HCT116 (cell line): ENCODE results near the gene NPFFR1. TPM values are rescaled to one million over a fixed set of nuclear protein-coding genes. Genes with fewer than 3 reads are reported as not detected.

Source experiments
- ATAC-seq: fragments of 200-7000 bp; cut with Tn5 transposase; 2 replicates; pipeline ENCODE4 v1.9.1; 2020; ENCODE audit warnings: mild to moderate bottlenecking, moderate library complexity
- BruUV-seq: library from RNA; stranded (reverse); fragments of 400-500 nt; replicated peaks from 2 replicates; lab custom pipeline; 2021; lab: Mats Ljungman, UMichigan
- CTCF ChIA-PET: fragments of 300-600 bp; sonication (Branson Sonifier 250); formaldehyde crosslinking; loops from one replicate; lab custom pipeline; 2021; ENCODE audit warnings: antibody characterized with exemption; lab: Charles Lee
- POLR2A ChIA-PET: fragments of 300-600, 350-600 bp; sonication (Branson Sonifier 250); formaldehyde crosslinking; loops from one replicate; lab custom pipeline; 2021; ENCODE audit warnings: antibody characterized with exemption; lab: Charles Lee
- RAD21 ChIA-PET, 2 experiments: fragments of 300-600 bp; sonication (Branson Sonifier 250); formaldehyde crosslinking; loops; one replicate each; lab custom pipeline; 2023; ENCODE audit warnings: low total read pairs in 2 of 2; ENCODE audit not compliant: uncharacterized antibody in 2 of 2, unreplicated experiment in 2 of 2, low non-redundant PET in 1 of 2; lab: Charles Lee
- DNase-seq: peaks from one replicate; pipeline ENCODE4 v3.0.0-alpha.2; 2010; ENCODE audit warnings: low read depth, low spot score
- H2AFZ ChIP-seq: fragments of 200-600 bp; shearing (Covaris generic), sonication (generic); 2 replicates; pipeline ENCODE4 v1.6.1; 2017; ENCODE audit warnings: low read depth, mixed run types, mixed read lengths, antibody characterized with exemption, low read length; ENCODE audit not compliant: poor library complexity, severe bottlenecking
- H3K27ac ChIP-seq: 2 replicates; pipeline ENCODE4 v1.5.1; 2012; ENCODE audit warnings: low read depth, low read length
- H3K27me3 ChIP-seq: fragments of 200-600 bp; sonication (generic); 2 replicates; pipeline ENCODE4 v1.6.1; 2016; ENCODE audit warnings: mixed run types, low read length, mixed read lengths; ENCODE audit not compliant: insufficient read depth
- H3K36me3 ChIP-seq, 2 experiments: fragments of 200-500 bp in 1 of 2; fragments of 200-600 bp in 1 of 2; sonication (Bioruptor generic) in 1 of 2; sonication (generic) in 1 of 2; 2 replicates each; pipeline versions ENCODE4 v1.5.1 to v1.6.1; 2014 to 2016; ENCODE audit warnings: low read length in 2 of 2, inconsistent platforms in 1 of 2, mixed read lengths in 1 of 2, mixed run types in 1 of 2; ENCODE audit not compliant: insufficient read depth in 2 of 2, control insufficient read depth in 1 of 2
- H3K4me1 ChIP-seq, 2 experiments: fragments of 200-600 bp in 1 of 2; sonication (generic) in 1 of 2; 2 replicates each; pipeline versions ENCODE4 v1.5.1 to v1.6.1; 2012 to 2017; ENCODE audit warnings: low read length in 2 of 2, inconsistent platforms in 1 of 2, mild to moderate bottlenecking in 1 of 2, mixed read lengths in 1 of 2, mixed run types in 1 of 2, moderate library complexity in 1 of 2; ENCODE audit not compliant: insufficient read depth in 2 of 2, control insufficient read depth in 1 of 2
- H3K4me2 ChIP-seq: fragments of 200-600 bp; sonication (generic); 2 replicates; pipeline ENCODE4 v1.6.1; 2017; ENCODE audit warnings: mixed run types, low read length, mixed read lengths
- H3K4me3 ChIP-seq, 2 experiments: fragments of 200-600 bp in 1 of 2; sonication (generic) in 1 of 2; replicated peaks in 1 of 2; 2 replicates each; pipeline ENCODE4 v1.5.1; 2011 to 2016; ENCODE audit warnings: low read length in 2 of 2, control low read depth in 1 of 2, low read depth in 1 of 2, mild to moderate bottlenecking in 1 of 2, mixed read lengths in 1 of 2, mixed run types in 1 of 2
- H3K79me2 ChIP-seq: fragments of 200-600 bp; sonication (generic); 2 replicates; pipeline ENCODE4 v1.6.1; 2017; ENCODE audit warnings: mild to moderate bottlenecking, mixed run types, low read length, moderate library complexity, mixed read lengths; ENCODE audit not compliant: insufficient read depth
- H3K9ac ChIP-seq: fragments of 200-600 bp; sonication (generic); 2 replicates; pipeline ENCODE4 v1.6.1; 2016; ENCODE audit warnings: low read length, mixed read lengths
- H3K9me2 ChIP-seq: fragments of 200-600 bp; sonication (generic), shearing (Covaris generic); 2 replicates; pipeline ENCODE4 v1.6.1; 2017; ENCODE audit warnings: mixed run types, mild to moderate bottlenecking, moderate library complexity; ENCODE audit not compliant: insufficient read depth
- H3K9me3 ChIP-seq, 2 experiments: fragments of 200-500 bp in 1 of 2; fragments of 200-600 bp in 1 of 2; sonication (Bioruptor generic) in 1 of 2; sonication (generic) in 1 of 2; 2 replicates each; pipeline ENCODE4 v1.6.1; 2014 to 2017; ENCODE audit warnings: low read length in 2 of 2, mixed read lengths in 2 of 2, inconsistent platforms in 1 of 2, low read depth in 1 of 2, mild to moderate bottlenecking in 1 of 2, mixed run types in 1 of 2, moderate library complexity in 1 of 2; ENCODE audit not compliant: control insufficient read depth in 1 of 2, insufficient read depth in 1 of 2
- H4K20me1 ChIP-seq: fragments of 200-600 bp; sonication (generic), shearing (Covaris generic); 2 replicates; pipeline ENCODE4 v1.6.1; 2017; ENCODE audit warnings: mixed run types, mild to moderate bottlenecking, moderate library complexity; ENCODE audit not compliant: insufficient read depth
- CBX3 ChIP-seq: IDR thresholded peaks from 2 replicates; pipeline ENCODE4 v1.6.1; 2012; ENCODE audit warnings: low read depth
- EGR1 ChIP-seq: IDR thresholded peaks from 2 replicates; pipeline ENCODE4 v1.6.1; 2012; ENCODE audit warnings: low read depth
- ELF1 ChIP-seq: IDR thresholded peaks from 2 replicates; pipeline ENCODE4 v1.6.1; 2012; ENCODE audit warnings: low read depth, borderline replicate concordance
- EZH2 ChIP-seq: fragments of 200-600 bp; sonication (generic); IDR thresholded peaks from 2 replicates; pipeline ENCODE4 v1.6.1; 2017; ENCODE audit warnings: antibody characterized with exemption, mixed run types
- EZH2phosphoT487 ChIP-seq: fragments of 200-600 bp; IDR thresholded peaks from 2 replicates; pipeline ENCODE4 v1.6.1; 2018; ENCODE audit warnings: antibody characterized with exemption, borderline replicate concordance
- FOSL1 ChIP-seq: IDR thresholded peaks from 2 replicates; pipeline ENCODE4 v1.6.1; 2012; ENCODE audit warnings: low read depth
- JUND ChIP-seq: IDR thresholded peaks from 2 replicates; pipeline ENCODE4 v1.6.1; 2012
- MAX ChIP-seq: IDR thresholded peaks from 2 replicates; pipeline ENCODE4 v1.6.1; 2012
- POLR2A ChIP-seq: IDR thresholded peaks from 2 replicates; pipeline ENCODE4 v1.7.0; 2011; ENCODE audit warnings: borderline replicate concordance; ENCODE audit not compliant: insufficient read depth, insufficient read length; ENCODE audit errors: extremely low read depth
- POLR2AphosphoS5 ChIP-seq: IDR thresholded peaks from 2 replicates; pipeline ENCODE4 v1.6.1; 2011; ENCODE audit warnings: mild to moderate bottlenecking, low read depth, low read length, moderate library complexity
- RAD21 ChIP-seq: IDR thresholded peaks from 2 replicates; pipeline ENCODE4 v1.6.1; 2012; ENCODE audit warnings: low read depth, mild to moderate bottlenecking
- REST ChIP-seq: IDR thresholded peaks from 2 replicates; pipeline ENCODE4 v1.6.1; 2012; ENCODE audit warnings: low read depth
- SRF ChIP-seq: IDR thresholded peaks from 2 replicates; pipeline ENCODE4 v1.6.1; 2012; ENCODE audit warnings: low read depth
- TCF7L2 ChIP-seq: IDR thresholded peaks from 2 replicates; pipeline ENCODE4 v1.7.0; 2011; ENCODE audit warnings: borderline replicate concordance, inconsistent platforms; ENCODE audit not compliant: insufficient read depth, insufficient read length; ENCODE audit errors: extremely low read depth
- YY1 ChIP-seq: IDR thresholded peaks from 2 replicates; pipeline ENCODE4 v1.6.1; 2011; ENCODE audit warnings: low read length, low read depth, moderate library complexity, mild to moderate bottlenecking; ENCODE audit not compliant: insufficient replicate concordance; ENCODE audit errors: extremely low read depth
- ZFX ChIP-seq: fragments of 450-650 bp; IDR thresholded peaks from 2 replicates; pipeline ENCODE4 v1.6.1; 2017
- ZNF274 ChIP-seq: fragments of 200-500 bp; sonication (Bioruptor generic); IDR thresholded peaks from 2 replicates; pipeline ENCODE4 v1.6.1; 2014; ENCODE audit warnings: mild to moderate bottlenecking, low read depth, low read length, inconsistent platforms
- intact Hi-C: fragments of 100-400 bp; cut with micrococcal nuclease; formaldehyde crosslinking; loops from 2 replicates; pipeline ENCODE4 v1.10.0; 2022
- total RNA-seq: library from RNA; stranded (reverse); gene quantifications from one replicate; pipeline ENCODE4 v1.2.1, GENCODE V29; 2021; ENCODE audit not compliant: unreplicated experiment
- TF ChIP-seq, protein P1 (sequence below): IDR thresholded peaks from 2 replicates; pipeline ENCODE4 v1.6.1; 2011; ENCODE audit warnings: mild to moderate bottlenecking, low read length, moderate library complexity; ENCODE audit not compliant: insufficient replicate concordance; ENCODE audit errors: extremely low read depth

Gene NPFFR1
- total RNA-seq, 1 experiment from 2014 or later, result 0.02 TPM

DNA sequence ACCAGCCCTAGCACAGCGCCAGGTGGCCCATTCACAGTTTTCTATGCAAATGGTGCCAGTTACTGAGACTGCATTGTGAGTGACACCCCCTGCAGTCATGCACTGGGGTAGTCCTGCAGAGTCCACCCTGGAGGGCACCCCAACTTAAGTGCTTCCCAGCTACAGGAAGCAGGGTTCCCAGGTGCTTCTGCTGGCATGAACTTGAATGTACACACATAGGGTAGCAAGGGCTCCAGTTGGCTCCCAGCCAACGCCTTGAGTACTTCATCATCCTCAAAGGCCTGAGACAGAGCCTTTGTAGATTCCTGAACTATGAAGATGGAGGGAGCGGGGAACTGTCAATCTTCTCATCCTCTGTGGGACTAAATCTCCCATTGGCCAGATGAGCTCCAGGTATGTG, 11.5 kb upstream of the NPFFR1 start (continued):
- TF ChIP-seq, protein P1, sequence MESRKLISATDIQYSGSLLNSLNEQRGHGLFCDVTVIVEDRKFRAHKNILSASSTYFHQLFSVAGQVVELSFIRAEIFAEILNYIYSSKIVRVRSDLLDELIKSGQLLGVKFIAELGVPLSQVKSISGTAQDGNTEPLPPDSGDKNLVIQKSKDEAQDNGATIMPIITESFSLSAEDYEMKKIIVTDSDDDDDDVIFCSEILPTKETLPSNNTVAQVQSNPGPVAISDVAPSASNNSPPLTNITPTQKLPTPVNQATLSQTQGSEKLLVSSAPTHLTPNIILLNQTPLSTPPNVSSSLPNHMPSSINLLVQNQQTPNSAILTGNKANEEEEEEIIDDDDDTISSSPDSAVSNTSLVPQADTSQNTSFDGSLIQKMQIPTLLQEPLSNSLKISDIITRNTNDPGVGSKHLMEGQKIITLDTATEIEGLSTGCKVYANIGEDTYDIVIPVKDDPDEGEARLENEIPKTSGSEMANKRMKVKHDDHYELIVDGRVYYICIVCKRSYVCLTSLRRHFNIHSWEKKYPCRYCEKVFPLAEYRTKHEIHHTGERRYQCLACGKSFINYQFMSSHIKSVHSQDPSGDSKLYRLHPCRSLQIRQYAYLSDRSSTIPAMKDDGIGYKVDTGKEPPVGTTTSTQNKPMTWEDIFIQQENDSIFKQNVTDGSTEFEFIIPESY, result no peak
- TF ChIP-seq RAD21 (no peak), SRF (no peak), ZNF274 (no peak), POLR2AphosphoS5 (no peak)
- TF ChIP-seq, all 23 proteins: peak for 0

- Histone ChIP-seq H3K27ac (no peak overlapping the region), H3K4me1 (peaks cover 24 to 43% of the 10 kb centered on the region in 2 experiments), H3K9me3 (no peaks in the 10 kb centered on the region), H2AFZ (no peak overlapping the region), H3K9ac (no peak overlapping the region), H3K27me3 (no peaks in the 10 kb centered on the region), H3K36me3 (no peaks in the 10 kb centered on the region), H3K79me2 (no peaks in the 10 kb centered on the region), H4K20me1 (no peaks in the 10 kb centered on the region), H3K4me2 (no peak overlapping the region), H3K9me2 (no peaks in the 10 kb centered on the region), H3K4me3 (no peak overlapping the region)
- TF ChIP-seq MAX (no peak), ZNF274 (no peak), EZH2 (no peak), JUND (no peak), REST (no peak), YY1 (no peak), RAD21 (no peak), EZH2phosphoT487 (no peak), FOSL1 (no peak), TCF7L2 (no peak), EGR1 (no peak), ZFX (no peak), CBX3 (no peak), ELF1 (no peak), POLR2A (no peak)
- TF ChIP-seq, protein P1, result no peak
- DNase-seq (no peak), ATAC-seq (no peak)
- RAD21 ChIA-PET, result no interaction called here
- intact Hi-C loops, result no loop called here
- BruUV-seq, result no TSS peak
- POLR2A ChIA-PET, result no interaction called here
- CTCF ChIA-PET, result no interaction called here
Observed at GRCh38 chr10:70293169-70293843, 9.5 kb upstream of the NPFFR1 start.
